ENCODE measurements around the gene DTHD1.

DTHD1 gene

DNA sequence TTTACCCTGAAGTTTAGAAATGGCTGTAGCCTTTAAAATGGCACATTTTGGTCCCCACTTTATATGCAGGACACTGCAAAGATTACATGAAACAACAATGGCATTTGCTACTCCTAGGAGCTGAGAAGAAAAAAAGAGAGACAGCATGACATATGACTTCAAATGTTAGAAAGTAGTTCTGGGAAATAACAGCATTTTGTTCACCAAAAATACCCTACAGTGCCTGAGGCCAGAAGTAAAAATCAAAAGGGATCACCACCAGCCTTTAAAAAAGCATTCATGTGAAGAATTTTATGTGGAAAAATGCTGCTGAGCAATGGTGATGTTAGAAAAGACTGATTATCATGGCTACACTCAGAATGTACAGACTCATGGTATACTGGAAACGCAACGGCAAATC is 110.0 kb downstream of the DTHD1 start:
- no peaks in the 10 kb centered on the region for H3K27me3 ChIP-seq (ENCODE audit: insufficient read depth, low read length, poor library complexity)
- no peak overlapping the region for H2AFZ ChIP-seq (ENCODE audit: low read depth, low read length)
- H3K9me3 ChIP-seq (ENCODE audit: insufficient read depth, low read length, severe bottlenecking) = no peaks in the 10 kb centered on the region
- H3K9ac ChIP-seq (ENCODE audit: low read depth, low read length) = no peak overlapping the region
- no peaks in the 10 kb centered on the region for H3K79me2 ChIP-seq (ENCODE audit: insufficient read depth, low read length)
- no peak for DNase-seq
- no peak for ATAC-seq (ENCODE audit: insufficient read depth, low read depth)
- no peaks in the 10 kb centered on the region for H4K20me1 ChIP-seq (ENCODE audit: insufficient read depth, low read length)
- no peak overlapping the region for H3K27ac ChIP-seq (ENCODE audit: low read length)
- H3K4me1 ChIP-seq (ENCODE audit: insufficient read depth, low read length) = peaks cover 3% of the 10 kb centered on the region
- H3K4me2 ChIP-seq (ENCODE audit: insufficient read depth, low read length) = no peak overlapping the region
- H3K4me3 ChIP-seq (ENCODE audit: low read depth in 1 of 2, low read length in 2 of 2) = no peak overlapping the region
- TF ChIP-seq, protein P1, sequence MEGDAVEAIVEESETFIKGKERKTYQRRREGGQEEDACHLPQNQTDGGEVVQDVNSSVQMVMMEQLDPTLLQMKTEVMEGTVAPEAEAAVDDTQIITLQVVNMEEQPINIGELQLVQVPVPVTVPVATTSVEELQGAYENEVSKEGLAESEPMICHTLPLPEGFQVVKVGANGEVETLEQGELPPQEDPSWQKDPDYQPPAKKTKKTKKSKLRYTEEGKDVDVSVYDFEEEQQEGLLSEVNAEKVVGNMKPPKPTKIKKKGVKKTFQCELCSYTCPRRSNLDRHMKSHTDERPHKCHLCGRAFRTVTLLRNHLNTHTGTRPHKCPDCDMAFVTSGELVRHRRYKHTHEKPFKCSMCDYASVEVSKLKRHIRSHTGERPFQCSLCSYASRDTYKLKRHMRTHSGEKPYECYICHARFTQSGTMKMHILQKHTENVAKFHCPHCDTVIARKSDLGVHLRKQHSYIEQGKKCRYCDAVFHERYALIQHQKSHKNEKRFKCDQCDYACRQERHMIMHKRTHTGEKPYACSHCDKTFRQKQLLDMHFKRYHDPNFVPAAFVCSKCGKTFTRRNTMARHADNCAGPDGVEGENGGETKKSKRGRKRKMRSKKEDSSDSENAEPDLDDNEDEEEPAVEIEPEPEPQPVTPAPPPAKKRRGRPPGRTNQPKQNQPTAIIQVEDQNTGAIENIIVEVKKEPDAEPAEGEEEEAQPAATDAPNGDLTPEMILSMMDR (IDR thresholded peaks at IDR 0.05; ENCODE audit: borderline replicate concordance, extremely low read depth, low read length, poor library complexity, severe bottlenecking) = no peak
- no peak for TF ChIP-seq EZH2 (IDR thresholded peaks at IDR 0.05; ENCODE audit: borderline replicate concordance, low read depth, low read length, severe bottlenecking)
- H3K36me3 ChIP-seq (ENCODE audit: insufficient read depth, low read length) = no peaks in the 10 kb centered on the region

DNA sequence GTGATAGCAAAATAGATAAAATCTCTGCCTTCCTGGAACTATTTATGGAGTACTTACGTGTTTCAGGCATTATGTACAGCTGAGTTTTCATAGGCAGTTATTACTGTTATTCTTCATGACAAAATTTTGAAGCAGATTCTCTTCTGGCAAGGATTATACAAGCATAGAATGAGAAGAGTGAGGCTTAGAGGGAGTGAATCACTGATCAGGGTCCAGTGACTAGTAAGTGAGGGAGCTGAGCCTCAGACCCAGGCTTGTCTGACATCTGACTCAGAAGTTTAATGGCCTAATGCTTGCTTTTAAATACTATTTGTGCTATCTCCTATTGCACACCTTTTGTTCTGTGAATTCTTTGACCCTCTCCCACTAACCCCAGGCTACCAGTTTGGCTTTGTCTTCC is 110.6 kb downstream of the DTHD1 start:
- Histone ChIP-seq H2AFZ (ENCODE audit: low read depth, low read length) (no peak overlapping the region), H3K27ac (ENCODE audit: low read length) (no peak overlapping the region), H3K4me2 (ENCODE audit: insufficient read depth, low read length) (no peak overlapping the region), H3K9ac (ENCODE audit: low read depth, low read length) (no peak overlapping the region), H3K36me3 (ENCODE audit: insufficient read depth, low read length) (no peaks in the 10 kb centered on the region), H3K4me3 (ENCODE audit: low read depth in 1 of 2, low read length in 2 of 2) (no peak overlapping the region), H3K9me3 (ENCODE audit: insufficient read depth, low read length, severe bottlenecking) (no peaks in the 10 kb centered on the region), H3K27me3 (ENCODE audit: insufficient read depth, low read length, poor library complexity) (no peaks in the 10 kb centered on the region), H3K4me1 (ENCODE audit: insufficient read depth, low read length) (no peaks in the 10 kb centered on the region), H3K79me2 (ENCODE audit: insufficient read depth, low read length) (no peaks in the 10 kb centered on the region), H4K20me1 (ENCODE audit: insufficient read depth, low read length) (no peaks in the 10 kb centered on the region)
- DNase-seq (no peak), ATAC-seq (ENCODE audit: insufficient read depth, low read depth) (no peak)
- TF ChIP-seq, protein P1 (IDR thresholded peaks at IDR 0.05; ENCODE audit: borderline replicate concordance, extremely low read depth, low read length, poor library complexity, severe bottlenecking) = no peak
- TF ChIP-seq EZH2 (IDR thresholded peaks at IDR 0.05; ENCODE audit: borderline replicate concordance, low read depth, low read length, severe bottlenecking) = no peak

DNA sequence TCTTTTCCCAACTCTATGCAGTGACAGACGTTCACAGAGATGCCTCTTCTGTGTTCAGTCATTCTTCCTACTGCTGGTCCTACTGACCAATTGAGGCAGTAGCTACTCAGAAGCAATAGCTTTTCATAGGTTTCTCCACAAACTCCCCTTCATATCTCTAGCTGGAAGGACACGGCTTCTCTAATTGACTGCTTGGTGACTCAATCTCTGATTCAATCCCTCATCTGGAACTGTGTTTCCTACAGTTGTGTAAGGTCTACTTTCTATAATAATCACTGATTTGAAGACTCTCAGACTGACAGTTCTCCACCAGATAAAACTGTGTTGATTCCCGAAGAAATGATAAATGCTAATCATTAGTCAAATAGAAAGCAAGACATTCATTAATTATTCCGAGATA is 111.5 kb downstream of the DTHD1 start:
- Histone ChIP-seq H3K4me3 (ENCODE audit: low read depth in 1 of 2, low read length in 2 of 2) (no peak overlapping the region), H3K9me3 (ENCODE audit: insufficient read depth, low read length, severe bottlenecking) (no peaks in the 10 kb centered on the region), H3K27ac (ENCODE audit: low read length) (no peak overlapping the region), H3K27me3 (ENCODE audit: insufficient read depth, low read length, poor library complexity) (no peaks in the 10 kb centered on the region), H3K4me2 (ENCODE audit: insufficient read depth, low read length) (no peak overlapping the region), H4K20me1 (ENCODE audit: insufficient read depth, low read length) (no peaks in the 10 kb centered on the region), H3K36me3 (ENCODE audit: insufficient read depth, low read length) (no peaks in the 10 kb centered on the region), H3K9ac (ENCODE audit: low read depth, low read length) (no peak overlapping the region), H3K4me1 (ENCODE audit: insufficient read depth, low read length) (no peaks in the 10 kb centered on the region), H3K79me2 (ENCODE audit: insufficient read depth, low read length) (no peaks in the 10 kb centered on the region), H2AFZ (ENCODE audit: low read depth, low read length) (no peak overlapping the region)
- ATAC-seq (ENCODE audit: insufficient read depth, low read depth) = no peak
- TF ChIP-seq, protein P1 (IDR thresholded peaks at IDR 0.05; ENCODE audit: borderline replicate concordance, extremely low read depth, low read length, poor library complexity, severe bottlenecking) = no peak
- TF ChIP-seq EZH2 (IDR thresholded peaks at IDR 0.05; ENCODE audit: borderline replicate concordance, low read depth, low read length, severe bottlenecking) = no peak
- no peak for DNase-seq
